Measurements from ENCODE around the gene ATCAY.
"Not testable (repeated sequence)": the region's sequence is repeated elsewhere in the genome, so short reads cannot be mapped to it uniquely, and the experiment has no call there.

ATCAY gene

DNA sequence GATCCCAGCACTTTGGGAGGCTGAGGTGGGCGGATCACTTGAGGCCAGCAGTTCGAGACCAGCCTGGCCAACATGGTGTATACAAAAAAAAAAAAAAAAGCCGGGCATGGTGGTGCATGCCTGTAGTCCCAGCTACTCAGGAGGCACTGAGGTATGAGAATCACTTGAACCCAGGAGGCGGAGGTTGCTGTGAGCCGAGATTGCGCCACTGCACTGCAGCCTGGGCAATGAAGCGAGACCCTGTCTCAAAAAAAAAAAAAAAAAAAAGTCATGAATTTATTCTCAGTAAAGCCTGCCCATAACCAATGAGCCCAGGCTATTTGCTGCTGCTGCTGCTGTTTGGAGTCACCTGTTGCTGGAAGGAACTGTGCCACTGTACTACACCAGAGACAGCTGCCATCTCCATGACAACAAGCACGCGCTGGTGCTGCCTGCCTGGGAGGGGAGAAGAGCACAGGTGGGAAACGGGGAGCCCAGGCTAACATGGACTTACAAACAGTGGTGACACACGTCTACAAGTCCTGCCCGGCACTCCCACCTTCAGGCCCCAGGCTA, 23.0 kb upstream of the ATCAY start:
- DNase-seq = no peak

DNA sequence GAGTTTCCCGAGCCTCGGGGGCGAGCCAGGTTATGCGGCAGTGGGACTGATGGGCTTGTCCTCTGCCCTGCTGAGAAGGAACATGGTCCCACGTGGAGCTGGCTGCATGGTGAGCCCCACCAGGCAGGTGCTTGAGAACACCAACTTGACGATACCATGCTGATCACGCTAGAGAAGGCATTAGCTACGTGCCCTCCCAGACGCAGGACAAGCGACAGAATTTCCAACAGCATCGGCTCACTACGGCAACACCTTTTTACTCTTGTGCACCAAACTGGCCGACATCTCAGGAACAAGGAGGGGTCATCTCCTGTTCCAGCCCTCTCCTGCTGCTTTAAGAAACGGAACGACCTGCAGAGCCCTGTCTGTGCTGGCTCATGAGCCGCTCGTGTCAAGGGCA, 20.0 kb upstream of the ATCAY start:
- DNase-seq = no peak

DNA sequence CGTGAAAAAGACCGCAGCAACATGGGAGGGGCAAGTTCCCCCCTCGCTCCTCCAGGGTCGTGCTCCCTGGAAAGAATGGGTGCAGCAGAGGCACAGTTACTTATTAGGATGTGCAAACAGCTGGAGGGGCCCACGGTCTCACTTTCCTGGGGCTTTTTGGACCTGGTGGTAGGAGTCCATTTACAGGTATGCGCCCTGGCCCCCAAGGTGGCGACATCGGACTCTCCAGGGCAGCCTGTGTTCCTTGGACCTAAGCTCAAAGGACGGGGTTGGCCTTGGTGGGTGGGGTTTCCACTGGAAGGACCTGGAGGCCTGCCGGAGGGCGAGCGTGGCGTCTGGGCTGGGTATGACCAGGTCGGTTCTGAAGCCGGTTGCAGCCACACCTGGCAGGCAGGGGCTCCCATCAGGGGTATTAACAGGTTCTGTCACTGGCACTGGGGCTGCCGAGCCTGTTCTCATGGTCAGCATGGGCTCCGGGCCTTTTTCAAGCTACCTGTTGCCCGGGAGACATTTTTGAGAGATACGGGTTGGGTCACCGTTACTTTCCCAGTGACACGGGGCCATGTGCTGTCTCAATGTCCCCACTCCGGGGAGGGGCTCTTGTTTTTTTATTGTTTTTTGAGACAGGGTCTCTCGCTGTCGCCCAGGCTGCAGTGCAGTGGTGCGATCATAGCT, 17.5 kb upstream of the ATCAY start:
- DNase-seq = no peak

DNA sequence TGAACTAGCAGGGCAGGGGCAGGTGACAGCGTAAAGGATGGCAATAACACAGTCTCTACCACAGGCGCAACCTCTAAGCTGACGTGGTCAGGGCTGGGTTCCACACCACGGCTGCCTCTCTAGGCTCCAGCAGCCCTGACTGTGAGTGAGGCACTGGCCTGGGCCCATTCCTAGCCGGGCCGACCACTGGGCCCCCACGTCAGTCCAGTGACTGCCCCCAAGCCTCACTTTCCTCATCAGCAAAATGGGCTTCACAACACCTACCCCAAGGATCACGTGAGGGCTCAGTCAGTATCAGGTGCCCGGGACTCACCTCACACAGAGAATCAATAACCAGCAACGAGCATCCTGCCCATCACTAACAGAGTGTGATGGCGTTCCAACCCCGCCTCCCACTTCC, 16.8 kb upstream of the ATCAY start:
- no peak for DNase-seq

DNA sequence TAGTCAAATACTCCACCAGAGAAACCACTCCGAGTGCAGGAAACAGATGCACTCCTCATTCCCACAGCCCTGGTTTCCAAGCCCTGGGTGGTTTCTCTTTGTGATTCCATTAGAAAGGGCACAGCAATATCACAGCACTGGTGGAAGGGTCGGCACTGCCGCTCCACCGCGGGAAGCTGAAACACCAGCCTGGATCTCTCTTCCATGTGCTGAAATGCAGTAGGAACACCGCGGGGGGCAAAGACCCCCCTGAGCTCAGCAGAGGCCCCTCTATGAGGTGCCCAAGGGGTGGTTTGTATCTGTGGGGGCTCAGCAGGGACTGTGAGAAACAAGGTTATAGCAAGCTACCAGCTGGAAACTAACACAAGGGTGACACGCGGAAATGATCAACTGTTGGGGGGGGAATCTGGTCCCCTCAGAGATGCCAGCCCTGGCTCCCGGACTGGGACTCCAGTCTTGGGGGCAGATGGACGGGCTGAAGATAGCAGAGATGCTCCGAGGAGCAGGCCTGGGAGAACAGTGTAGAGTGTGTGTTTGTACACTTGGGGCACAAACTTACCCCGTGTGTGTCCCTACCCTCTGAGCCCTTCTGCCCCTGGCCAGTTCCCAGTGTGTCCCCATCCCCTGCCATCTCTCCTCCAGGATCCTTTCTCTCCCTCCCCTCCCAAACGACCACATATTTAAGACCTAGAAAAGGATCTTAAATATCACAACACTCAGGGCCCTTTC, 13.4 kb upstream of the ATCAY start:
- DNase-seq = no peak

DNA sequence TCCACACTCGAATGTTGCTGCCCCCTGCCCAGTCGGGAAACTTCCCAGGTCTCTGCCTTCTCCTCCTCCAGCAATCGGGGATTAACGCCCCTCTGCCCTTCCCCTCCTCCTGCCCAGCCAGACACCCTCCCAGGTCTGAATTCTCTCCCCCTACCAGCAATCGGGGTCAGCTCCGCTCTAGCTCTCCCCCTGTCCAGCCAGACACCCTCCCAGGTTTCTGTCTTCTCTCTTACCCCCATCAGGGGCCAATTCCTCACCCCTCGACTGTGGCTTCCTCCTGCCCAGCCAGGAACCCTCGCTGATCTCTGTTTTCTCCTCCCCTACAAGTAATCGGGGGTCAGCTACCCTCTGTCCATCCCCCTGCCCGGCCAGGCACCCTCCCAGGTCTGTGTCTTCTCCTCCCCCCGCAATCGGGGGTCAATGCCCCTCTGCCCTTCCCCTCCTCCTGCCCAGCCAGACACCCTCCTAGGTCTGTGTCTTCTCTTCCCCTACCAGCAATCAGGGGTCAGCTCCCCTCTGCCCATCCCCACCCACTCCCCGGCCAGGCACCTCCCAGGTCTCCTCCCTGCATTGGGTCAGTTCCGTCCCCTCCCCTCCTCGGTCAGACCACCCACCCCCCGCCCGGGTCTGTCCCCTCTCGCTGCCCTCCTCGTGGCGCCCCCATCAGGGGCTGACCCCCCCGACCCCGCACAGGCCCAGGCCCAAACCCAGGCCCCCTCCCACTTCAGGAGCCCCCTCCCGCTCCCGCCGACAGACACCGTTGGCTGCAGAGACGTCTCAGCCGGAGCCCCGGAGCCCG, 12.3 kb upstream of the ATCAY start:
- no peak for DNase-seq

DNA sequence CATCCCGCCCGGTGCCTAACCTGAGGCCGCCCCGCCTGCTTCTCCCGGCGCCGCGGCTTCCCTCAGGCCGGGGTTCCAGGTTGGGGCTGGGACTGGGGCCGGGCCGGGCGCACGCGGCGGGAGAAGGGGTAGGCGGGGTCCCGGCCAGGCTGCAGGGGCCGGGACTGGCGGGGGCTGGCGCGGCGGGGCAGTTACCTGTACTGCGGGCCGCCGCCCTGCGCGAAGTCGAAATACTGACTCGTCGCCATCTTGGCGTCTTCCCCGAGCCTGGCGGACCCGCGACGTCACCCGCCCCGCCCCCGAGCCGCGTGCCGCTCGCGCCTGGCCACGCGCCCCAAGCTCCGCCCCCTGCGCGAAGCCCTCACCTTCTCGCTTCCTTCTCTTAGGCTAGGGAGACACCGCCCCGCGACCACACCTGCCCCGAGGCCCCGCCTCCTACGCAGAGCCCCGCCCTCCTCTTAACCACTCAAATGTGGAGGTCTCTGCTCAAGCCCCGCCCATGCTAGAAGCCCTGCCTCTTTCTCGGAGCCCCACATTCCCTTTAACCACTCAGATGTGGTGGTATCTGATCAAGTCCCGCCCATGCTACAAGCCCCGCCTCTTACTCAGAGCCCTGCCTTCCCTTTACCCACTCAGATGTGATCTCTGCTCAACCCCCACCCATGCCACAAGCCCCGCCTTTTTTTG, 11.6 kb upstream of the ATCAY start, which contains the start of gene ZFR2:
ZFR2 (minus strand) TSS at position 269 of the 687 bp plus-strand sequence; CDS start at position 248, 21 bp downstream.
- peak; percentile 22 to 48 for DNase-seq

DNA sequence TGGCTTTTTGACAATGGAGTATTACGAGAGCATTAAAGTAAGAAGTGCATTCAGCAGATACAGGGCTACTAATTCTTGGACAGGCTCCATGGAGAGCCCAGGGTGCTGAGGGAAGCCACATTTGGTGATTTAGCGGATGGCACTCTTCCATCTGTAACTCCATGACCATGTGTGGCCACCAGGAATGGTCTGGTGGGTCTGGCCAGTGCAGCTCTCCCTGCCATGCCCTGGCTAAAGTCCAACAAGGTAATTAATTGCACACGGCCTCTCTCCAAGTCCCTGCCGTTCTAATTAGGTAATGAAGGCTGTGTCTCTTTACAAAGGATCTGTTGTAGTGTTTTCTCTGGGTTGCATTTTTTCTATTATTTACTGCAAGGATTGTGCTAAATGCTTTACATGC, 7.3 kb upstream of the ATCAY start:
- no peak for DNase-seq

DNA sequence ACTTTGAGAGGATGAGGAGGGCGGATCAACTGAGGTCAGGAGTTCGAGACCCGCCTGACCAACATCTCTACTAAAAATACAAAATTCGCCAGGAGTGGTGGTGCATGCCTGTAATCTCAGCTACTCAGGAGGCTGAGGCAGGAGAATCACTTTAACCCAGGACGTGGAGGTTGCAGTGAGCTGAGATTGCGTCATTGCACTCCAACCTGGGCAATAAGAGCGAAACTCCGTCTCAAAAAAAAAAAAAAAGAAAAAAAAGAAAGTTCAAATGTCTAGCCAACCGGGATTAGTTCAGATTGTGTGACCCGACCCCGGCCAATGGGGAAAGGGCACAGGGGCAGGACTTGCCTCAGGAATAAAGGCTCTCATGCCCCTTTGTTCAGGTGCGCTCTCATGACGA, 5.8 kb upstream of the ATCAY start:
- not testable (repeated sequence) for DNase-seq

DNA sequence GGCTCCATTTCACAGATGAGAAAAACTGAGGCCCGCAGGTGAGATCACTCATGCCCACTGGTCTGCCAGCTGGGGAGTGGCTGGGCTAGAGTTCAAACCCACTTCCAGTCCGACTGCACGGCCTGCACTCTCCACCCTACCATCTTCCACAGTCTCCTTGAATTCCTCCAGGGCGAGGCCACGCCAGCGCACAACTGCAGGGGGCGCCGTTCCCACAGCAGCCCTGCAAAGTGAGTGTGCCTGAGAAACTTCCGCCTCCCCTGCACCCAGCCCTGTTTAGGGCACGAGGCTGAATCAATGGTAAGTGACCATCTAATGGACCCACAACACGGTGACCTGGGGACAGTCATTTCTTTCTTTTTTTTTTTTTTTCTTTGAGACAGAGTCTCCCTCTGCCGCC, 829 bp upstream of the ATCAY start:
- DNase-seq = peak in 1 of 2 donors; percentile 16

DNA sequence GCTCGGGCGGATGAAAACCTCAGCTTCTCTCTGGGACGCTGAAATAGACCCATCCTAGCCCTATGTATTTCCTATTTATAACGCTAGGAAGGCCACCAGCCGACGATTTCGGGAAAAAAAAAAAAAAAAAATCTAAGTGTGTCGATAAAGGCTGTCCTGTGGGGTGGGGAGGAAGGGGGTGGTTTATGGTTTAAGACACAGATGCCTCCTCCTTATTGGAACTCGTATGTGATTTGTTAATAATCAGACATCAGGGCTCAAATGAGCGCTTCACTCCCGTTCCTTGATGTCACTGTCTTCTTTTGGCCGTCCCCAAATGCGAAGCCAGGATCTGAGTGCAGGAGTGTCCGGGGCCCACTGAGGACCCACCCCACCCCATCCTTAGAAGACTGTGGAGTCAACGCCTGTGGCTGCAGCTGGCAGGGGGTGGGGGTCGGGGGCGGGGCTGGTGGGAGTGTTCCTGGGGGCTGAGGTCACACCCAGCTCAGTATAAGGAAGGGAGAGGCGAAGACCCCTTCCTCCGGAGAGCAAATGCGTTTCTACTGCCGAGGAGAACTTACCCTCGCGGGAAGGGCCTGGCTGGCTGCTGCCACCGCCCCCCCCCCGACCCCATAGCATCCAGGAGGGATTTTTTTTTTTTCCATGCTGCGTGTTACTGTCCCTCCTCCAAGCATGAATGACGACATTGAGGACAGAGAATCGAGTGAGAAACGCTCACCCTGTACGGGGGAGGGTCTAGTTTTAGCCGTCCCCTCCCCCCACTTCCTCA, 971 bp downstream of the ATCAY start:
- no peak for DNase-seq

DNA sequence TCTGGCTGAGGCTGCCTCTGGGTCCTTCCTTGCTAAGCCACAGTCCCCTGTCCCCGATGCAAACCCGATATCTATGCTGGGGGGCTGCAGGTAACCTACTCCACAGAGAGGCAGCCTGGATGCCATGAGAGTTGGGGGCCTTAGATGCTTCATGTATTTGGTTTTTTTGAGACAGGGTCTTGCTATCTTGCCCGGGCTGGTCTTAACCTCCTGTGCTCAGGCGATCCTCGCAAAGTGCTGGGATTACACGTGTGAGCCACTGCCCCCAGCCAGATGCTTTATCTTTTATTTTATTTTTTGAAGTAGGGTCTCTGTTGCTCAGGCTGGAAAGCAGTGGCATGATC, 1.5 kb downstream of the ATCAY start:
- no peak for DNase-seq

DNA sequence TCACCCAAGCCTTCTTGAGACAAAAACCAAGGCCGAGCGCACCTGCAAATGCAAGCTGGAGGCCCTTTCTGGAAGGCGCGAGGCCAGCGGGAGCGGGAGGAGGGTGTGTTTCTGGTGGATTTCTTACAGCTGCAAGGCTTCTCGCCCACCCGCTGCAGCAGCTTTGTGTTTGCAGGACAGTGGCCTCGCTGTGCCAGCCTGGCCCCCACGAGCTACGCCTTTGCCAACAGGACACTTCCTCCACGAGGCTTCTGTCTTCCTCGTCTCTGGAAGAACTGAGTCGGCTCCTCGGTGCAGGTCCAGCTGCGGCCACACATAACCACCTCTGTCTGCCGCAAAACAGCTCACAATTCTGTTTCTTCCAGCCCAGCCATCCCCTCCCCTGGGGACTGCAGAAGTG, 10.1 kb downstream of the ATCAY start:
- no peak for DNase-seq

DNA sequence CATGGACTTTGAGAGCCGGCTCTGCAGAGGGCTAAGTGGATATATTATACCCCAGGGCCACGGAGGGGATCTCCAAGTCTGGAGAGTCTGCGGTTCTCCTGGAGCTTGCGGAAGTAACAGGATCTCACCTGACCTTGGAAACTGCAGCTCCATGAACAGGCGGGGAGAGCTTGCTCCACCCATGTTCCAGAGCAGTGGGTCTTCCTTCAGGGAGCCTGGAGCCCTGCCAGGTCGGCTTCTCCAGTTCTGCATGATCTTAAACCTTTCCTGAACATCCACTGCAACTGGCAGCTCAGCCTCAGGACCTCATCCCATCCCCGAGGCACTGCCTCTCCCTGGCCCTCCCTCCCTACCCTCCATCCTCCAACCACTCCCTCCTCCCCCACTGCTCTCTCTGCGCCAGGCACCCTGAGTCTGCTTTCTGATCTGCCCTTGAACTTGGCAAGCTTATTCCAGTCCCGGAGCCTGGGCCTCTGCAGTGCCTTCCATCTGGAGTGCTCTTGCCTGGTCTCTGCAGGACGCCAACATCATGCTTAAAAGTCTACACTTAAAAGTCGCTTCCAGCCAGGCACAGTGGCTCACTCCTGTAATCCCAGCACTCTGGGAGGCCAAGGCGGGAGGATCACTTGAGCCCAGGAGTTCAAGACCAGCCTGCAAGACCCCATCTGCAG, 13.2 kb downstream of the ATCAY start:
- DNase-seq = no peak

DNA sequence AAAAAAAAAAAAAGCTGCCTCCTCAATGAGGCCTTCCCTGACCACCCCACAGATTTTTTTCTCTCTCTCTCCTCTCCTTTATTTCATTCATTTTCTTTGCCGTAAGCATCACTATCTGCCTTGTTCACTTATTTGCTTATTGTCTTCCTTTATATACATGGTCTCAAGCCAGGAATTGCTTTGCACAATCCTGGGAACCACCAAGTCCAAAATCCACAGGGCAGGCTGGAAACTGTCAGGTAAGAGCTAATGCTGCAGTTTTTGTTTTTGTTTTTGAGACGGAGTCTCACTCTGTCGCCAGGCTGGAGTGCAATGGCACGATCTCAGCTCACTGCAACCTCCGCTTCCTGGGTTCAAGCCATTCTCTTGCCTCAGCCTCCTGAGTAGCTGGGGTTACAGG, 14.5 kb downstream of the ATCAY start:
- DNase-seq = not testable (repeated sequence)

DNA sequence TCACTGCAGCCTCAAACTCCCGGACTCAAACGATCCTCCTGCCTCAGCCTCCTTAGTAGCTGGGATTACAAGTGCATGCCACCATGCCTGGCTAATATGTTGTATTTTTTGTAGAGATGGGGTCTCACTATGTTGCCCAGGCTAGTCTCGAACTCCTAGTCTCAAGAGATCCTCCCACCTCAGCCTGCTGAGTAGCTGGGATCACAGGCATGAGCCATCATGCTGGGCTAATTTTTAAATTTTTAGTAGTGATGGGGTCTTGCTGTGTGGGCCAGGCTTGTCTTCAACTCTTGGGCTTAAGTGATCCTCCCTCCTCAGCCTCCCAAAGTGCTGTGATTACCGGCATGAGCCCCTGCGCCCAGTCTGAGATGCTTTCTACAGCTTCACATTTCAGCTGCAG, 15.3 kb downstream of the ATCAY start:
- no peak for DNase-seq

DNA sequence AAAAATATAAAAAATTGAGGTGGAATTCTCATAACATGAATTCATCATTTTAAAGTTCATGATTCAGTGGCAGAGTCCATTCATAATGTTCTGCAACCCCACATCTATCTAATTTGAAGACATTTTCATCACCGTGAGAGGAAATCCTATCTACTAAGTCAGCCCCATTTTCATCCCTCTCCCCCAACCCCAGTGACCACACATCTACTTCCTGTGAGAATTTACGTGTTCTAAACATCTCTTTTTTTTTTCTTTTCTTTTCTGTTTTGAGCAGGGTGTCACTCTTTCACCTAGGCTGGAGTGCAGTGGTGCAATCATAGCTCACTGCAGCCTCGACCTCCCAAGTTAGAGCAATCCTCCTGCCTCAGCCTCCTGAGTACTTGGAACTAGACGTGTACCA, 17.5 kb downstream of the ATCAY start:
- DNase-seq = no peak

DNA sequence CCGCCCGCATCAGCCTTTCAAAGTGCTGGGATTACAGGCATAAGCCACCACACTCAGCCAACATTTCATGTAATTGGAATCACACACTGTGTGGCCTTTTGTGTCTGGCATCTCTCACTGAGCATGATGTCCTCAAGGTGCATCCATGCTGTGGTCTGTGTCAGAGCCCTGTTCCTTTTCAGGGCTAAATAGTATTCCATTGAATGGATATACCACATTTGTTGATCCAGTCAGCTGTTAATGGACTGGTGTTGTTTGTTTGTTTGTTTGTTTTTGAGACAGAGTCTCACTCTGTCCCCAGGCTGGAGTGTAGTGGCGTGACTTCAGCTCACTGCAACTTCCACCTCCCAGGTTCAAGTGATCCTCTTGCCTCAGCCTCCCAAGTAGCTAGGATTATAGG, 17.9 kb downstream of the ATCAY start:
- no peak for DNase-seq

DNA sequence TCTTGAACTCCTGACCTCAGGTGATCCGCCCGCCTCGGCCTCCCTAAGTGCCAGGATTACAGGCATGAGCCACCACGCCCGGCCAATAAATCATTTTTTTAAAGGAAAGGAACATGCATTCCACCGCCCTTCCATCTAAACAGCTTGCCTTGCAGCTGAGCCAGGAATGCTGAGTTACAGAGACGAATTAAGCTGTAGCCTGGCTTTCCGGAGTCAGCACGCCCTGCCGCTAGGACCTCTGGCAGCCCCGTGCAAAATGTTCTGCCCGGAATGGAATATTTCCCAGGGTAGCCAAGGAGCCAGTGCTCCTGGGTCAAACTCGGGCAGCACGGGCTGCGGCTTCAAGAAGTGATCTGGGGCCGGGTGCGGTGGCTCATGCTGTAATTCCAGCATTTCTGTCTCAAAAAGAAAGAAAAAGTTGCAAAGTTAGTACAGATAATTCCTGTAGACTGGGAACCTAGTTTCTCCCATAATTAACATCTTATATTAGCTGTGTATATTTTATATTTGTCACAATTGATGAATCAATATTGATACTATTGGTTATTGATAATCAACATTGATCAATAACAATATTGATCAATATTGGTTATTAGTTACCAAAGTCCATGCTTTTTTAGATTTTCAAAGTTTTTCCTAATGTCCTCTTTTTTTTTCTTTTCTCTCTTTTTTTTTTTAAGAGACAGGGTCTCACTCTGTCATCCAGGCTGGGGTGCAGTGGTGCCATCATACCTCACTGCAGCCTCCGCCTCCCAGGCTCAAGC, 19.2 kb downstream of the ATCAY start:
- no peak for DNase-seq

DNA sequence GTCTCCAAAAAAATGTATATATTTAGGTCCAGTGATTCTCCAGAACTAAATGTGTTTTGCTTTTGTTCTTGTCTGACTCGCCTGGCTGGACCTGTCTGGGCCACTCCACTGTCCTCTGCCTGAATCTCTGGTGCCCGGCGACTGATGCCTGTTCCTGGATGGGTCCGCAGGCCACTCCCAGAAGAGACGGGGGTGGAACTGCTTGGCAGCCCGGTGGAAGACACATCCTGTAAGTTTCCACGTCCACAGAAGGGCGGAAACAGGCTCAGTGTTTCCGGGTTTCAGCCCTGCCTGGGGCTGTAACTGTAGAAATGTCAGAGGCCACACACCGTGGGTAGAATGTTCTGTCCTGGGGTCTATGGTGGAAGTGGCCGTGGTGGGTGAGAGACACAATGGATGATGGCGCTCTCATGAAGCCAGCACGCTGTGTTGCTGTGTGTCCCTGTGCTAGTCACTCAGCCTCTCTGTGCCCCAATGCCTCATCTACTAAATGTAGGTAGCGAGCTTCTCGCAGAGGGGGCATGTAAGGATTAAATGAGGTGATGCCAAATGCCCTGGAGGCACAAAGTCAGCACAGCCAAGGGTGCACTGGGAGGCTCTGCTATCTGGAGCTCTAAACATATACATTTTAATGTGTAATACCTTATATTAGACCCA, 22.0 kb downstream of the ATCAY start:
- DNase-seq = no peak

Measured in stimulated activated CD4-positive, alpha-beta T cell treated with anti-CD3 and anti-CD28 coated beads, Interleukin-2, amount 100 ng/mL, for 24 hours (primary cell).